ENCODE measurements around the gene TNKS2. TPM values are rescaled to one million over a fixed set of nuclear protein-coding genes. Genes with fewer than 3 reads are reported as not detected.

TNKS2 gene
- total and polyA plus RNA-seq, 2 experiments from 2014 or later, result 11.9 to 40.4 TPM

DNA sequence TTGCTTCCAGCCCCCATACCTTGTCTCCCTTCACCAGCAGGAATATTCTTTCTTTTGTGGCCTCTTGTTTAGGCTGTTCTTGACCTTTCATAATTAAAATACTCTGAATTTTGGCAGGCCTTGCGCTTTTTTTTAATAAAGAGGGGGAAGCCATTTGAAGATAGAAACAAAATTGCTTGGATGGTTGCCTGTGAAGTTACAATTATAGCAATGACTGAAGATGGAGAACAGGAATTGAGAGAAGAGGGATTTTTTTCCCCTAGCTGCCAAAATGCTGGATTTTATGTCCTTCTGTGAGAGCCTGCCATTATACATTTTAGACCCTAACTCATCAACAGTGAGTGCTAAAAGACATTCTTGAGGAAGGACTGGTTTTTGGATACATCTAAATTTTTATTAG, 86.3 kb downstream of the TNKS2 start:
- DNase-seq (ENCODE audit: low spot score), result no peak
- Histone ChIP-seq H3K4me2 (peak overlapping the region; percentile 62), H3K27ac (peak overlapping the region; percentile 10), H2AFZ (no peak overlapping the region), H4K20me1 (ENCODE audit: insufficient read depth, poor library complexity, severe bottlenecking) (no peaks in the 10 kb centered on the region), H3K9me2 (replicated peaks; ENCODE audit: insufficient read depth) (no peaks in the 10 kb centered on the region), H3K79me2 (no peaks in the 10 kb centered on the region), H3K27me3 (no peaks in the 10 kb centered on the region), H3K36me3 (replicated peaks; ENCODE audit: insufficient read depth, low read depth) (no peaks in the 10 kb centered on the region), H3K9me3 (ENCODE audit: low read depth) (no peaks in the 10 kb centered on the region), H3K4me3 (no peak overlapping the region), H3K4me1 (ENCODE audit: insufficient read depth) (peaks cover 19% of the 10 kb centered on the region)
- WGBS (ENCODE audit: low lambda C conversion rate, missing lambda C conversion rate), result 100% methylated on average over 1 of the region's 1 CpG
- TF ChIP-seq EZH2 (IDR thresholded peaks at IDR 0.05; ENCODE audit: borderline replicate concordance), result no peak
- TF ChIP-seq EZH2phosphoT487 (IDR thresholded peaks at IDR 0.05; ENCODE audit: low read depth, severe bottlenecking, unreplicated experiment), result no peak
- TF ChIP-seq, protein P1, sequence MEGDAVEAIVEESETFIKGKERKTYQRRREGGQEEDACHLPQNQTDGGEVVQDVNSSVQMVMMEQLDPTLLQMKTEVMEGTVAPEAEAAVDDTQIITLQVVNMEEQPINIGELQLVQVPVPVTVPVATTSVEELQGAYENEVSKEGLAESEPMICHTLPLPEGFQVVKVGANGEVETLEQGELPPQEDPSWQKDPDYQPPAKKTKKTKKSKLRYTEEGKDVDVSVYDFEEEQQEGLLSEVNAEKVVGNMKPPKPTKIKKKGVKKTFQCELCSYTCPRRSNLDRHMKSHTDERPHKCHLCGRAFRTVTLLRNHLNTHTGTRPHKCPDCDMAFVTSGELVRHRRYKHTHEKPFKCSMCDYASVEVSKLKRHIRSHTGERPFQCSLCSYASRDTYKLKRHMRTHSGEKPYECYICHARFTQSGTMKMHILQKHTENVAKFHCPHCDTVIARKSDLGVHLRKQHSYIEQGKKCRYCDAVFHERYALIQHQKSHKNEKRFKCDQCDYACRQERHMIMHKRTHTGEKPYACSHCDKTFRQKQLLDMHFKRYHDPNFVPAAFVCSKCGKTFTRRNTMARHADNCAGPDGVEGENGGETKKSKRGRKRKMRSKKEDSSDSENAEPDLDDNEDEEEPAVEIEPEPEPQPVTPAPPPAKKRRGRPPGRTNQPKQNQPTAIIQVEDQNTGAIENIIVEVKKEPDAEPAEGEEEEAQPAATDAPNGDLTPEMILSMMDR (IDR thresholded peaks at IDR 0.05; ENCODE audit: poor library complexity), result no peak

- no peak for DNase-seq (ENCODE audit: low spot score)
- 98% methylated on average over 9 of the region's 9 CpGs for WGBS (ENCODE audit: low lambda C conversion rate, missing lambda C conversion rate)
- H3K79me2 ChIP-seq, result no peaks in the 10 kb centered on the region
- no peaks in the 10 kb centered on the region for H4K20me1 ChIP-seq (ENCODE audit: insufficient read depth, poor library complexity, severe bottlenecking)
- peaks cover 19% of the 10 kb centered on the region for H3K4me1 ChIP-seq (ENCODE audit: insufficient read depth)
- no peaks in the 10 kb centered on the region for H3K36me3 ChIP-seq (replicated peaks; ENCODE audit: insufficient read depth, low read depth)
- TF ChIP-seq, protein P1 (IDR thresholded peaks at IDR 0.05; ENCODE audit: poor library complexity), result no peak
- TF ChIP-seq EZH2phosphoT487 (IDR thresholded peaks at IDR 0.05; ENCODE audit: low read depth, severe bottlenecking, unreplicated experiment), result no peak
- no peak for TF ChIP-seq EZH2 (IDR thresholded peaks at IDR 0.05; ENCODE audit: borderline replicate concordance)
- H3K27me3 ChIP-seq, result no peaks in the 10 kb centered on the region
- no peaks in the 10 kb centered on the region for H3K9me3 ChIP-seq (ENCODE audit: low read depth)
- no peak overlapping the region for H3K4me3 ChIP-seq
- H3K9me2 ChIP-seq (replicated peaks; ENCODE audit: insufficient read depth), result no peaks in the 10 kb centered on the region
- no peak overlapping the region for H2AFZ ChIP-seq
- no peak overlapping the region for H3K4me2 ChIP-seq
- no peak overlapping the region for H3K27ac ChIP-seq
Measured at GRCh38 chr10:91885362-91886079, 87.3 kb downstream of the TNKS2 start.

- WGBS (ENCODE audit: low lambda C conversion rate, missing lambda C conversion rate), result 9% methylated on average over 6 of the region's 6 CpGs
- H2AFZ ChIP-seq, result peak overlapping the region; percentile 92
- H3K4me1 ChIP-seq (ENCODE audit: insufficient read depth), result peaks cover 19% of the 10 kb centered on the region
Measured at GRCh38 chr10:91886954-91887271, 88.7 kb downstream of the TNKS2 start.

More at GRCh38 chr10:91886954-91887271, 88.7 kb downstream of the TNKS2 start:
- DNase-seq (ENCODE audit: low spot score), result no peak
- Histone ChIP-seq H3K36me3 (replicated peaks; ENCODE audit: insufficient read depth, low read depth) (no peaks in the 10 kb centered on the region), H3K79me2 (no peaks in the 10 kb centered on the region), H3K4me3 (peak overlapping the region; percentile 71), H4K20me1 (ENCODE audit: insufficient read depth, poor library complexity, severe bottlenecking) (no peaks in the 10 kb centered on the region), H3K27ac (peak overlapping the region; percentile 36), H3K27me3 (no peaks in the 10 kb centered on the region), H3K9me3 (ENCODE audit: low read depth) (no peaks in the 10 kb centered on the region), H3K9me2 (replicated peaks; ENCODE audit: insufficient read depth) (no peaks in the 10 kb centered on the region), H3K4me2 (peak overlapping the region; percentile 96)
- TF ChIP-seq, protein P1 (IDR thresholded peaks at IDR 0.05; ENCODE audit: poor library complexity), result no peak
- no peak for TF ChIP-seq EZH2phosphoT487 (IDR thresholded peaks at IDR 0.05; ENCODE audit: low read depth, severe bottlenecking, unreplicated experiment)

Data from hepatocyte (in vitro differentiated cells).